Measurements from ENCODE around the gene INSM2.
A peak's percentile ranks its signal among the peaks of the same experiment; 100 is the strongest.

The INSM2 gene

GRCh38 chr14:35533357-35534207, at the start of gene INSM2:
TSS of gene INSM2 (plus strand) at chr14:35534164. CDS start at chr14:35534253, 89 bp downstream.
- peaks cover 2% of the 10 kb centered on the region; the same call in 1 of the 2 replicates for H3K4me1 ChIP-seq (ENCODE audit: control insufficient read depth, insufficient read depth, low read length)
- peak within 1 kb of the TSS; percentile 69 for H3K4me3 ChIP-seq (ENCODE audit: low read depth, low read length)
- H3K27me3 ChIP-seq (ENCODE audit: control insufficient read depth, insufficient read depth, low read length) = peaks cover 90% of the 10 kb centered on the region
- H3K9me3 ChIP-seq (ENCODE audit: control insufficient read depth, insufficient read depth, low read length) = no peaks in the 10 kb centered on the region
- no peak within 1 kb of the TSS for H3K27ac ChIP-seq (ENCODE audit: low read depth, low read length)
- H3K36me3 ChIP-seq (ENCODE audit: control insufficient read depth, insufficient read depth, low read length) = no peaks in the 10 kb centered on the region
- no peak within 1 kb of the TSS for H3K9ac ChIP-seq (ENCODE audit: low read depth, low read length)

- Histone ChIP-seq H3K9me3 (ENCODE audit: control insufficient read depth, insufficient read depth, low read length) (peaks cover 4% of the 10 kb centered on the region; the same call in 1 of the 2 replicates), H3K4me3 (ENCODE audit: low read depth, low read length) (no peak overlapping the region), H3K27ac (ENCODE audit: low read depth, low read length) (no peak overlapping the region), H3K4me1 (ENCODE audit: control insufficient read depth, insufficient read depth, low read length) (no peaks in the 10 kb centered on the region), H3K36me3 (ENCODE audit: control insufficient read depth, insufficient read depth, low read length) (no peaks in the 10 kb centered on the region), H3K27me3 (ENCODE audit: control insufficient read depth, insufficient read depth, low read length) (no peaks in the 10 kb centered on the region), H3K9ac (ENCODE audit: low read depth, low read length) (no peak overlapping the region)
Measured at GRCh38 chr14:35492569-35493014, 41.4 kb upstream of the INSM2 start.

GRCh38 chr14:35495278-35495677, 38.7 kb upstream of the INSM2 start:
- H3K9ac ChIP-seq (ENCODE audit: low read depth, low read length) = no peak overlapping the region
- H3K4me3 ChIP-seq (ENCODE audit: low read depth, low read length) = no peak overlapping the region
- no peak overlapping the region for H3K27ac ChIP-seq (ENCODE audit: low read depth, low read length)
- H3K36me3 ChIP-seq (ENCODE audit: control insufficient read depth, insufficient read depth, low read length) = no peaks in the 10 kb centered on the region
- H3K4me1 ChIP-seq (ENCODE audit: control insufficient read depth, insufficient read depth, low read length) = no peaks in the 10 kb centered on the region
- no peaks in the 10 kb centered on the region for H3K27me3 ChIP-seq (ENCODE audit: control insufficient read depth, insufficient read depth, low read length)
- H3K9me3 ChIP-seq (ENCODE audit: control insufficient read depth, insufficient read depth, low read length) = peaks cover 4% of the 10 kb centered on the region; the same call in 1 of the 2 replicates

GRCh38 chr14:35499180-35499579, 34.8 kb upstream of the INSM2 start:
- no peaks in the 10 kb centered on the region for H3K4me1 ChIP-seq (ENCODE audit: control insufficient read depth, insufficient read depth, low read length)
- no peaks in the 10 kb centered on the region for H3K36me3 ChIP-seq (ENCODE audit: control insufficient read depth, insufficient read depth, low read length)

GRCh38 chr14:35503646-35504045, 30.3 kb upstream of the INSM2 start:
- Histone ChIP-seq H3K36me3 (ENCODE audit: control insufficient read depth, insufficient read depth, low read length) (no peaks in the 10 kb centered on the region), H3K4me3 (ENCODE audit: low read depth, low read length) (no peak overlapping the region), H3K9ac (ENCODE audit: low read depth, low read length) (no peak overlapping the region), H3K4me1 (ENCODE audit: control insufficient read depth, insufficient read depth, low read length) (no peaks in the 10 kb centered on the region), H3K27ac (ENCODE audit: low read depth, low read length) (no peak overlapping the region), H3K9me3 (ENCODE audit: control insufficient read depth, insufficient read depth, low read length) (no peaks in the 10 kb centered on the region), H3K27me3 (ENCODE audit: control insufficient read depth, insufficient read depth, low read length) (no peaks in the 10 kb centered on the region)

More at GRCh38 chr14:35499180-35499579, 34.8 kb upstream of the INSM2 start:
- Histone ChIP-seq H3K9ac (ENCODE audit: low read depth, low read length) (no peak overlapping the region), H3K4me3 (ENCODE audit: low read depth, low read length) (no peak overlapping the region), H3K27ac (ENCODE audit: low read depth, low read length) (no peak overlapping the region), H3K27me3 (ENCODE audit: control insufficient read depth, insufficient read depth, low read length) (no peaks in the 10 kb centered on the region), H3K9me3 (ENCODE audit: control insufficient read depth, insufficient read depth, low read length) (no peaks in the 10 kb centered on the region)

GRCh38 chr14:35504260-35504659, 29.7 kb upstream of the INSM2 start:
- H3K9ac ChIP-seq (ENCODE audit: low read depth, low read length) = no peak overlapping the region
- no peaks in the 10 kb centered on the region for H3K4me1 ChIP-seq (ENCODE audit: control insufficient read depth, insufficient read depth, low read length)
- H3K4me3 ChIP-seq (ENCODE audit: low read depth, low read length) = no peak overlapping the region
- no peaks in the 10 kb centered on the region for H3K9me3 ChIP-seq (ENCODE audit: control insufficient read depth, insufficient read depth, low read length)
- H3K27ac ChIP-seq (ENCODE audit: low read depth, low read length) = no peak overlapping the region
- no peaks in the 10 kb centered on the region for H3K36me3 ChIP-seq (ENCODE audit: control insufficient read depth, insufficient read depth, low read length)
- H3K27me3 ChIP-seq (ENCODE audit: control insufficient read depth, insufficient read depth, low read length) = no peaks in the 10 kb centered on the region

GRCh38 chr14:35506461-35506860, 27.5 kb upstream of the INSM2 start:
- Histone ChIP-seq H3K27ac (ENCODE audit: low read depth, low read length) (no peak overlapping the region), H3K9ac (ENCODE audit: low read depth, low read length) (no peak overlapping the region), H3K4me1 (ENCODE audit: control insufficient read depth, insufficient read depth, low read length) (no peaks in the 10 kb centered on the region), H3K4me3 (ENCODE audit: low read depth, low read length) (no peak overlapping the region), H3K36me3 (ENCODE audit: control insufficient read depth, insufficient read depth, low read length) (no peaks in the 10 kb centered on the region), H3K9me3 (ENCODE audit: control insufficient read depth, insufficient read depth, low read length) (no peaks in the 10 kb centered on the region), H3K27me3 (ENCODE audit: control insufficient read depth, insufficient read depth, low read length) (no peaks in the 10 kb centered on the region)

GRCh38 chr14:35506927-35507326, 27.0 kb upstream of the INSM2 start:
- no peak overlapping the region for H3K4me3 ChIP-seq (ENCODE audit: low read depth, low read length)
- H3K36me3 ChIP-seq (ENCODE audit: control insufficient read depth, insufficient read depth, low read length) = no peaks in the 10 kb centered on the region
- H3K27ac ChIP-seq (ENCODE audit: low read depth, low read length) = no peak overlapping the region
- no peaks in the 10 kb centered on the region for H3K9me3 ChIP-seq (ENCODE audit: control insufficient read depth, insufficient read depth, low read length)
- no peaks in the 10 kb centered on the region for H3K27me3 ChIP-seq (ENCODE audit: control insufficient read depth, insufficient read depth, low read length)
- H3K9ac ChIP-seq (ENCODE audit: low read depth, low read length) = no peak overlapping the region
- no peaks in the 10 kb centered on the region for H3K4me1 ChIP-seq (ENCODE audit: control insufficient read depth, insufficient read depth, low read length)

- no peaks in the 10 kb centered on the region for H3K4me1 ChIP-seq (ENCODE audit: control insufficient read depth, insufficient read depth, low read length)
- H3K27ac ChIP-seq (ENCODE audit: low read depth, low read length) = no peak overlapping the region
- no peak overlapping the region for H3K9ac ChIP-seq (ENCODE audit: low read depth, low read length)
- no peaks in the 10 kb centered on the region for H3K36me3 ChIP-seq (ENCODE audit: control insufficient read depth, insufficient read depth, low read length)
- H3K9me3 ChIP-seq (ENCODE audit: control insufficient read depth, insufficient read depth, low read length) = no peaks in the 10 kb centered on the region
- H3K4me3 ChIP-seq (ENCODE audit: low read depth, low read length) = no peak overlapping the region
- H3K27me3 ChIP-seq (ENCODE audit: control insufficient read depth, insufficient read depth, low read length) = no peaks in the 10 kb centered on the region
Measured at GRCh38 chr14:35509846-35510245, 24.1 kb upstream of the INSM2 start.

GRCh38 chr14:35512765-35513164, 21.2 kb upstream of the INSM2 start:
- H3K36me3 ChIP-seq (ENCODE audit: control insufficient read depth, insufficient read depth, low read length) = no peaks in the 10 kb centered on the region
- no peaks in the 10 kb centered on the region for H3K9me3 ChIP-seq (ENCODE audit: control insufficient read depth, insufficient read depth, low read length)
- no peak overlapping the region for H3K4me3 ChIP-seq (ENCODE audit: low read depth, low read length)
- H3K4me1 ChIP-seq (ENCODE audit: control insufficient read depth, insufficient read depth, low read length) = no peaks in the 10 kb centered on the region
- no peak overlapping the region for H3K9ac ChIP-seq (ENCODE audit: low read depth, low read length)
- no peaks in the 10 kb centered on the region for H3K27me3 ChIP-seq (ENCODE audit: control insufficient read depth, insufficient read depth, low read length)
- H3K27ac ChIP-seq (ENCODE audit: low read depth, low read length) = no peak overlapping the region

GRCh38 chr14:35515916-35516315, 18.0 kb upstream of the INSM2 start:
- H3K27ac ChIP-seq (ENCODE audit: low read depth, low read length) = no peak overlapping the region
- H3K4me3 ChIP-seq (ENCODE audit: low read depth, low read length) = no peak overlapping the region
- no peaks in the 10 kb centered on the region for H3K27me3 ChIP-seq (ENCODE audit: control insufficient read depth, insufficient read depth, low read length)
- no peaks in the 10 kb centered on the region for H3K4me1 ChIP-seq (ENCODE audit: control insufficient read depth, insufficient read depth, low read length)
- no peak overlapping the region for H3K9ac ChIP-seq (ENCODE audit: low read depth, low read length)
- H3K36me3 ChIP-seq (ENCODE audit: control insufficient read depth, insufficient read depth, low read length) = no peaks in the 10 kb centered on the region
- H3K9me3 ChIP-seq (ENCODE audit: control insufficient read depth, insufficient read depth, low read length) = no peaks in the 10 kb centered on the region

All from HUES48 (cell line).